ENCODE measurements around the gene VASN.
A peak's percentile ranks its signal among the peaks of the same experiment; 100 is the strongest.

The VASN gene

GRCh38 chr16:4351880-4352279 is 19.8 kb upstream of the VASN start:
- DNase-seq: no peak

- no peak for DNase-seq
These were observed 18.8 kb upstream of the VASN start for GRCh38 chr16:4352843-4353242.

- no peak for DNase-seq
These were observed 18.0 kb upstream of the VASN start for GRCh38 chr16:4353675-4354074.

GRCh38 chr16:4354512-4355409 is 16.9 kb upstream of the VASN start:
- no peak for DNase-seq

- no peak for DNase-seq
These were observed 14.8 kb upstream of the VASN start for GRCh38 chr16:4356820-4357219.

- no peak for DNase-seq
These were observed 13.4 kb upstream of the VASN start for GRCh38 chr16:4358236-4358635.

GRCh38 chr16:4358831-4359561 is 12.7 kb upstream of the VASN start:
- DNase-seq: peak in 23 of 56 donors; percentile 8 to 70 (median 22)

- no peak for DNase-seq
These were observed 11.7 kb upstream of the VASN start for GRCh38 chr16:4359914-4360313.

GRCh38 chr16:4360538-4361021 is 11.1 kb upstream of the VASN start:
- no peak for DNase-seq

- no peak for DNase-seq
These were observed 10.4 kb upstream of the VASN start for GRCh38 chr16:4361033-4361943.

- DNase-seq: no peak
These were observed 9.7 kb upstream of the VASN start for GRCh38 chr16:4361944-4362311.

GRCh38 chr16:4362476-4363135 is 9.0 kb upstream of the VASN start:
- DNase-seq: peak in 2 of 56 donors; percentile 18 to 20

GRCh38 chr16:4364196-4365013 is 7.2 kb upstream of the VASN start:
- no peak for DNase-seq

GRCh38 chr16:4365014-4365406 is 6.6 kb upstream of the VASN start:
- DNase-seq: no peak

GRCh38 chr16:4365615-4366014 is 6.0 kb upstream of the VASN start:
- no peak for DNase-seq

GRCh38 chr16:4366016-4366415 is 5.6 kb upstream of the VASN start:
- DNase-seq: no peak

GRCh38 chr16:4367393-4367856 is 4.2 kb upstream of the VASN start:
- no peak for DNase-seq

GRCh38 chr16:4369007-4369733 is 2.5 kb upstream of the VASN start:
- no peak for DNase-seq

- DNase-seq: no peak
These were observed 1.5 kb upstream of the VASN start for GRCh38 chr16:4370151-4370550.
